Gastrocnemius medialis (tissue), 4 donors: ENCODE data around the gene LINGO1. TPM values are rescaled to one million over a fixed set of nuclear protein-coding genes. Genes with fewer than 3 reads are reported as not detected.

Source experiments
- ATAC-seq, 2 donors: fragments of 150-250 bp; one replicate each; pipeline ENCODE4 v1.9.1; 2016
- DNase-seq, 2 donors: peaks; one replicate each; pipeline ENCODE4 v3.0.0-alpha.2; 2019
- H3K27ac ChIP-seq, 4 donors: fragments of 200-600 bp; sonication (generic); 1 replicate in 1 of 4; 2 replicates in 3 of 4; pipeline ENCODE4 v1.5.1; 2016 to 2018; ENCODE audit warnings: mild to moderate bottlenecking in 2 of 4, moderate library complexity in 1 of 4
- H3K27me3 ChIP-seq, 3 donors: fragments of 200-600 bp; sonication (generic) in 2 of 3; 1 replicate in 1 of 3; 2 replicates in 2 of 3; pipeline versions ENCODE4 v1.5.1 to v1.6.0; 2016 to 2019; ENCODE audit warnings: mild to moderate bottlenecking in 1 of 3, moderate library complexity in 1 of 3
- H3K36me3 ChIP-seq, 2 donors: fragments of 200-600 bp; sonication (generic) in 1 of 2; one replicate each; pipeline ENCODE4 v1.5.1; 2017 to 2018
- H3K4me1 ChIP-seq, 2 donors: fragments of 200-600 bp; sonication (generic) in 1 of 2; one replicate each; pipeline ENCODE4 v1.5.1; 2016 to 2017; ENCODE audit warnings: mild to moderate bottlenecking in 2 of 2
- H3K4me3 ChIP-seq, 4 donors: fragments of 200-600 bp; sonication (generic) in 3 of 4; 1 replicate in 1 of 4; 2 replicates in 3 of 4; pipeline ENCODE4 v1.5.1; 2016 to 2019; ENCODE audit warnings: mild to moderate bottlenecking in 2 of 4
- H3K9me3 ChIP-seq, 3 donors: fragments of 200-600 bp; sonication (generic) in 2 of 3; 1 replicate in 1 of 3; 2 replicates in 2 of 3; pipeline ENCODE4 v1.5.1; 2016 to 2019
- CTCF ChIP-seq, 5 experiments: fragments of 450-650 bp in 3 of 5; fragments of 200-600 bp in 2 of 5; sonication (generic) in 2 of 5; IDR thresholded peaks in 4 of 5; conservative IDR thresholded peaks in 1 of 5; 1 replicate in 4 of 5; 2 replicates in 1 of 5; pipeline ENCODE4 v1.5.1; 2016 to 2019; ENCODE audit warnings: antibody characterized with exemption in 5 of 5, mild to moderate bottlenecking in 3 of 5, moderate library complexity in 3 of 5
- POLR2A ChIP-seq, 2 donors: fragments of 450-650 bp; IDR thresholded peaks; one replicate each; pipeline ENCODE4 v1.6.1; 2017; ENCODE audit warnings: antibody characterized with exemption in 2 of 2, mild to moderate bottlenecking in 2 of 2, moderate library complexity in 2 of 2
- in situ Hi-C, 4 donors: fragments of 200-750 bp; cut with MboI; loops; one replicate each; pipeline versions ENCODE4 v1.15.0 to v1.8.0; 2017; ENCODE audit warnings: low sequenced_read_pairs in 4 of 4
- intact Hi-C: fragments of 100-400 bp; cut with DNase I; formaldehyde crosslinking; loops from one replicate; pipeline ENCODE4 v1.15.1; 2023; ENCODE audit warnings: low total_unique reads
- total RNA-seq, 4 donors: library from RNA; depleted of rRNA; stranded (reverse); fragments of >200 nt; gene quantifications; one replicate each; pipeline versions ENCODE4 v1.1.0 to v1.2.3, GENCODE V29; 2016

LINGO1 gene
- total RNA-seq, 4 donors from 2014 or later = 0.94 to 12.8 TPM; not detected in 2

GRCh38 chr15:77566092-77566491 lies 66.6 kb downstream of the LINGO1 start:
- DNase-seq (no peak), ATAC-seq (no peak)
- Histone ChIP-seq H3K27ac (no peak overlapping the region), H3K4me1 (peaks cover 0 to 4% of the 10 kb centered on the region in 2 donors), H3K27me3 (no peaks in the 10 kb centered on the region), H3K36me3 (no peaks in the 10 kb centered on the region), H3K9me3 (no peaks in the 10 kb centered on the region), H3K4me3 (no peak overlapping the region)
- in situ Hi-C loops = no loop called here
- no peak for TF ChIP-seq POLR2A (IDR thresholded peaks at IDR 0.05)
- no peak for TF ChIP-seq CTCF (IDR thresholded peaks at IDR 0.05 in 4 of 5, conservative IDR thresholded peaks at IDR 0.05 in 1 of 5)
- intact Hi-C loops = no loop called here

- H3K4me3 ChIP-seq = no peak overlapping the region
- no peaks in the 10 kb centered on the region for H3K27me3 ChIP-seq
- no peak for TF ChIP-seq CTCF (IDR thresholded peaks at IDR 0.05 in 4 of 5, conservative IDR thresholded peaks at IDR 0.05 in 1 of 5)
- TF ChIP-seq POLR2A (IDR thresholded peaks at IDR 0.05) = no peak
- H3K4me1 ChIP-seq = peaks cover 0 to 4% of the 10 kb centered on the region in 2 donors
- H3K27ac ChIP-seq = no peak overlapping the region
- intact Hi-C loops (no loop called here), in situ Hi-C loops (no loop called here)
- DNase-seq (no peak), ATAC-seq (no peak)
- no peaks in the 10 kb centered on the region for H3K36me3 ChIP-seq
- no peaks in the 10 kb centered on the region for H3K9me3 ChIP-seq
Measured at GRCh38 chr15:77565378-77565915, 67.3 kb downstream of the LINGO1 start.

GRCh38 chr15:77564938-77565337 lies 67.8 kb downstream of the LINGO1 start:
- no peak for DNase-seq

GRCh38 chr15:77564341-77564740 lies 68.4 kb downstream of the LINGO1 start:
- H3K9me3 ChIP-seq = no peaks in the 10 kb centered on the region
- no peak overlapping the region for H3K27ac ChIP-seq
- H3K4me3 ChIP-seq = no peak overlapping the region
- H3K27me3 ChIP-seq = no peaks in the 10 kb centered on the region
- intact Hi-C loops (no loop called here), in situ Hi-C loops (no loop called here)
- no peak for TF ChIP-seq POLR2A (IDR thresholded peaks at IDR 0.05)
- TF ChIP-seq CTCF (IDR thresholded peaks at IDR 0.05 in 4 of 5, conservative IDR thresholded peaks at IDR 0.05 in 1 of 5) = no peak
- DNase-seq (no peak), ATAC-seq (no peak)
- H3K36me3 ChIP-seq = no peaks in the 10 kb centered on the region
- H3K4me1 ChIP-seq = peaks cover 0 to under 1% of the 10 kb centered on the region in 2 donors

More at GRCh38 chr15:77564938-77565337, 67.8 kb downstream of the LINGO1 start:
- Histone ChIP-seq H3K27ac (no peak overlapping the region), H3K27me3 (no peaks in the 10 kb centered on the region), H3K36me3 (no peaks in the 10 kb centered on the region), H3K4me3 (no peak overlapping the region), H3K4me1 (peaks cover 0 to 4% of the 10 kb centered on the region in 2 donors), H3K9me3 (no peaks in the 10 kb centered on the region)
- no peak for ATAC-seq
- no peak for TF ChIP-seq CTCF (IDR thresholded peaks at IDR 0.05 in 4 of 5, conservative IDR thresholded peaks at IDR 0.05 in 1 of 5)
- no peak for TF ChIP-seq POLR2A (IDR thresholded peaks at IDR 0.05)
- intact Hi-C loops (no loop called here), in situ Hi-C loops (no loop called here)

GRCh38 chr15:77563623-77564156 lies 69.0 kb downstream of the LINGO1 start:
- intact Hi-C loops (no loop called here), in situ Hi-C loops (no loop called here)
- no peaks in the 10 kb centered on the region for H3K36me3 ChIP-seq
- H3K27ac ChIP-seq = no peak overlapping the region
- TF ChIP-seq POLR2A (IDR thresholded peaks at IDR 0.05) (no peak), CTCF (IDR thresholded peaks at IDR 0.05 in 4 of 5, conservative IDR thresholded peaks at IDR 0.05 in 1 of 5) (no peak)
- ATAC-seq = no peak
- no peak for DNase-seq
- H3K27me3 ChIP-seq = no peaks in the 10 kb centered on the region
- no peaks in the 10 kb centered on the region for H3K9me3 ChIP-seq
- H3K4me1 ChIP-seq = no peaks in the 10 kb centered on the region
- no peak overlapping the region for H3K4me3 ChIP-seq
